CD4-positive, alpha-beta T cell treated with Interferon gamma for 1 hour (primary cell): ENCODE measurements around the gene MAGED2.
"Not testable (repeated sequence)": the region's sequence is repeated elsewhere in the genome, so short reads cannot be mapped to it uniquely, and the experiment has no call there.

ENCODE experiments used
- DNase-seq: peaks from one replicate; pipeline ENCODE4 v3.0.0-alpha.2; 2020

Gene MAGED2

DNA sequence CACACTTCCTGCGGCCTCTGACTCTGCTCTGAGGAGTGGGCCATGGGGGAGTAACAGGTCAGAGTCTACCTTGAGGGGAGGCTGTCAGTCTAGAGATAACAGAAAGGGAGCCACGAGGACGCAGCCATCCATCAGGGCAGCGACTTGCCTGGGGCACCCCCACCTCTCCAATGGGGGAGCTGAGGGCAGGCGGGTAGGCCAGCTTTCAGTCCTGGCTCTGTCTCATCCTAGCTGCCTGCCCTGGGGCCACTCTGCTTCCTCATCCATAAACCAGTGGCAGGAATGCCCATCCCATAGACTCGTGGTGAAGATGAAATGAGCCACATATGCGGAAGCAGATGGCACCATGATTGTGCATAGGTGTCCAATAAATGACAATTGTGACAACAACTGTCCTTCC lies 13.2 kb downstream of the MAGED2 start:
- DNase-seq, result no peak

DNA sequence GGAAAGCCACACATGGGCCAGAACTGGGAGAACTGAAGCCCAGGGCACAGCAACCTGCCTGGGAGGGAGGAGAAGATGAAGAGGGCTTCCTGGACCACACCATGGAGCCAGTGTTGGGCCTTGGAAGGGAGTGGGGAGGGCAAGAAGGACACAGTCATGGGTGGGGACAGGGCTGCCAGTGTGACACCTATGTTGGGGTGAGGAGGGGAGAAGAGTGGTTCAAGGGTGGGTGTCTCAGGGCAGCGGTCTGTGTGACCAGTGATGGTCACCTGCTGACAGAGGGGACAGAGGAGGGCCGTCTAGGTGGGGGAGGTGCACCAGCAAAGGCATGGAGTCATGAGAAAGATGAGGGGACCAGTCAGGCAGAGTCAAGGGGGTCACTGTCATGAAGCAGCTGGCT lies 13.8 kb downstream of the MAGED2 start:
- no peak for DNase-seq

DNA sequence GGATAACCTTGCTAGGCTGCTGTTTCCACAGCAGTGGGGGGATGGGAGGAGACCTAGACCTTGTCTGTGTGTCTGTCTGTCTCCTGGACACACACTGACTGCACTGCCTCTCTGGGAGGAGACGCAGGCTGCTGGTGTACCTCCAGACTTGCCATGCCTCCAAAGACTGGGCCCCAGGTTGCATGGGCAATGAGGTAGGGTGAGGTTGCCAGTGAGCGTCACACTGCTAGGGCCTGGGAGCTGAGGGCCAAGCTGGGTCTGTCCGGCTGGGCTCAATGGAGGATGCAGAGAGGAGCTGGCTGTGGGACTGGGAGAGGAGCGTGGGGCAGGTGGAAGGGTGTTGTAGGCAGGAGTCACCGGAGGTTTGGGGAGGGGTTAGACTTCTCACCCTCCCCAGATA lies 16.6 kb downstream of the MAGED2 start:
- no peak for DNase-seq

DNA sequence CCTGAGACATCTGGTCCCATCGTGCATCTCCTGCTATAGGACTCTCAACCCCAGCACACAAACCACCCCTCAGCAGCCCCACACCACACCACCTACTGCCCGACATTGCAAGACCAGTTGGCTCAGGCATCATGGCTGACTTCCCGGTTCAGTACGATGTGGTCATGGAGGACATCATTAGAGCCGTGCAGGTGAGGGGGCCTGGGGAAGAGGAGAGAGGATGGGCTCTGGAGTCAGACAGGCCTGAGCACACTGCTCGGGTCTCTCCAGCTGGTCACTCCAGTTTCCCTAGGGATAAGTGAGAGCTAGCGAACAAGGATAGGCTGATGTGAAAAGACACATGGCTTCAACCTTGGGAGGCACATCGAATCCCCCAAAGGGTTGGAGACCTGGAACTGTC lies 17.2 kb downstream of the MAGED2 start:
- no peak for DNase-seq

DNA sequence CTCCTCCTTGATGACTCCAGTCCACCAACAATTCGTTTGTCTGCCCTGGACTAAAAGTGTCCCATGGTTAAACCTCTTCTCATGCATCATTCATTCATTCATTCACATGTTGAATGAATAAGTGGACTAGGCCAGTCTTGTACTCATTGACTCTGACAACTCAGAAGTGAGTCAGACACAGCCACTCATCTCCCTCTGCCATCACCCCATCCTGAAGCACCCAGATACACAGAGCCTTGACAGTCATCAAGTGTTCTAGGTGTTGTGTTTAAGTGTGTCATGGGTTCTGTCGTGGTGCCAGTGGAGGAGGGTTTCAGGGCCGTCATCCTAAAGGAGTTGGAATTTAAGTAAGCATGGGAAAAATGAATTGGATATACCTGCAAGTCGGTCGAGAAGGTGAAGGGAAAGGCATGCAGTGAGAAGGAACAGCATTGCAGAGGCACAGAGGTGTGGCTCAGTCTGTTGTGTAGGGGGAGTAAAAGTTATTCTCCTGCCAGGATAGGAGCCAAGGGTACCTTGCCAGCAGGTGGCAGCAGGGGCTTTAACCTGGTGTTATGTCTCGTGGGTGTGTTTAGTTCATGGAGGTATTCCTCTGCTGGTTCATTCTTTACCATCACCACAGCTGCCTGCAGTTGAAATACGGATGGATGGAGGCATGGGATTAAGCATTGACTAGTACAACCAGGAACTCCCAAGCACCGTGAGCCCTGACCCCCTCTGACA lies 18.3 kb downstream of the MAGED2 start:
- DNase-seq, result no peak

DNA sequence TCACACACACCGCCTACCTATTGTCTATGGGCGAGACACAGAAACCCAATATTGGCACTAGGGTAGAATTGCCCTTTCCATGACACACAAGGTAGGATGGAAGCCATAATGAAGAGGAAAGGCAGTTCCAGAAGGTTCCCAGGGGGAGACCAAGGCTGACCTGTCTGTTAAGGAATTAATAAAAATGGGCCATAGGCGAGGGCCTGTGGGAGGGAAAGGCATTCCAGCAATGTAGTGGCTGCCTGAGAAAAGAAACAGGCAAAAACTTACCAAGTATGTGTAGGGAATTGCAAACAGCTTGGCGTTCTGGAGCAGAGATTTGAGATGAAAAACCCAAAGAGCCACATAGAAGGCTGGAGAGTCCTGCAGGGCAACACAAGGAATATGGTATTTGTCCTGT lies 19.1 kb downstream of the MAGED2 start:
- DNase-seq, result no peak

DNA sequence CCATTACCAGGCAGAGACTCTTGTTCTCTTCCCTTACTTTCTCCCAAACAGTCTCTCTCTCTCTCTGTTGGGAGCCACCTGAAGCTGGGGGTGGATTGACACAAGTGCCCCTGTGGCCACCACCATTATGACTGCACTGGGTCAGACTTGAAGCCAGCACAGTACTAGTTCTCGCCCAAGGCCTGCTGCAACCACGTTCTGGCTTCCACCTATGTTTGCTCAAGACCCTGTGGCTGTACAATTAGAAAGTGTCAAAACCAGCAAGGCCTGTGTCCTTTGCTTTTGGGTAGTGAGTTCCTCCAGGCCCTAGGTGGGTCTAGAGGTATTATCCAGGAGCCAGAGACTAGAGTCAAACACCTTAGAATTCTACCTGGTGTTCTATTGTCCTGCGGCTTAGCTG lies 31.0 kb downstream of the MAGED2 start:
- DNase-seq, result no peak

DNA sequence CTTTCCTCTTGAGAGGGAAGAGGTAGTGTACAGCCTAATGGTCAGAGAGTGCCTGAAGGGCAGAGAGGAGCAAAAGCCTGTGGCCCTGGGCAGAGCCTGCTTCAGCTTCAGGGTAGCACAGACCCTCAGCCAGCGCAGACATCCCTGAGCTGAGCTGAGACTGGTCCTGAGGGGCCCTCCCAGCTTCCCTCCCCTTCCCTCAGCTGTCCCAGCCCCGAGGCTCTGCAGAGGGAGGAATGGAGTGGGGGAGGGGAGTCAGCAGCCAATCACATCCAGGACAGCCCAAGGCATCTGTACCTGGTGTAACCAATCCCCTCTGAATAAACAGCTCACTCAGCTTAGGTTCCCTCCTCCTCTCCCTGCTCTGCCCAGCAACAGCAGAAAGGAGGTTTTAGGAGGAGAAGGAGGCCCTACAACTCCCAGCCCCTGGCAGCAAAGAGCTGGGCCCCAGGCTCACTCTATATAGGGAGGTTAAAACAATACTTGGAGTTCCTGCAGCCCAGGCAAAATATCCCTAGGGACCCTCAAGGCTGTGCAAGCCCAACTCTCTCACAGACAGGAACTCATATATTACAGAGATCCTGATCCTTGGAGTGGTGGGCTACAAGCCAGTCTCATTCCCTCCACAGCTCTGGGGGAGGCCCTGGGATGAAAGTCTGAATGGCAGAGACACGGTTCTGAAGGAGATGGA lies 33.8 kb downstream of the MAGED2 start:
- not testable (repeated sequence) for DNase-seq

DNA sequence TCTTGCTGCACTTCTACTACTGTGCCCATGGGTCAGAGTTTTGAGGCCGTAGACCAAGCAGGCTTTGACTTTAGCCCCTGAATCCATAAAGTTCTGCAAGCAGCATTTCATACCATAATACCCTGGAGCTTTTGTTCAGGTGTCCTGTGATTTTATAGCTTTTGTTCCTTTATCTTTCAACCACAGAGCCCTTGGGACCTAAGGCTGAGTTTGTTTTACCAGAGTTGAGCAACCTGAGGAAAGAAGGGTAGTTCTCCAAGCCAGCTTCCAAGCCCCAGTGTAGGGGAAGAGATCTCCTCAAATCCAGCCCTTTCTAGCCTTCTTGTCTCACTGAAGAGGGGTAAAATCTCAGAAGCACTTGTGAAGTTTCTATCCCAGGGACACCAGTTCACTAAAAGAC lies 35.1 kb downstream of the MAGED2 start:
- DNase-seq, result no peak

DNA sequence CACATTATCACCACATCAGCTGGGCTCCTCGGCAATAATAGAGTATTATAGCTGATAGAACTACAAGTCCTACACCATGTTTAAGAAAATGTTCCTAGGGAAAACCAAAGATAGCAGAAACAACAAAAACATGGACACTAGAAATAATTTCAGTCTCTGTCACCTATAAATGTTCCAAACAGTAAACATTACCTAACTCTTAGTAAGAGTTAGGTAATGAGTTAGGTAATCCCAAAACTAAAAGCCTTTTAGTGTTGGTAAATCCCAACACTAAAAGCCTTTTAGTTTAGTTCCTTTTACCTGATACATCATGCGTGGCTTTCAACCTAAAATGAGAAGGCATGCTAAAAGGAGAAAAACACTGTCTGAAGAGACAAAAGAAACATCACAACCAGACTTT lies 35.5 kb downstream of the MAGED2 start:
- no peak for DNase-seq

DNA sequence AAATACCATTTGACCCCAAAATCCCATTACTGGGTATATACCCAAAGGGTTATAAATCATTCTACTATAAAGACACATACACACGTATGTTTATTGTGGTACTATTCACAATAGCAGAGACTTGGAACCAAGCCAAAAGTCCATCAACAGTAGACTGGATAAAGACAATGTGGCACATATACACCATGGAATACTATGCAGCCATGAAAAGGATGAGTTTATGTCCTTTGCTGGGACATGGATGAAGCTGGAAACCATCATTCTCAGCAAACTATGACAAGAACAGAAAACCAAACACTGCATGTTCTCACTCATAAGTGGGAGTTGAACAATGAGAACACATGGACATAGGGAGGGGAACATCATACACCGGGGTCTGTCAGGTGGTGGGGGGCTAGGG lies 40.2 kb downstream of the MAGED2 start:
- DNase-seq, result not testable (repeated sequence)

DNA sequence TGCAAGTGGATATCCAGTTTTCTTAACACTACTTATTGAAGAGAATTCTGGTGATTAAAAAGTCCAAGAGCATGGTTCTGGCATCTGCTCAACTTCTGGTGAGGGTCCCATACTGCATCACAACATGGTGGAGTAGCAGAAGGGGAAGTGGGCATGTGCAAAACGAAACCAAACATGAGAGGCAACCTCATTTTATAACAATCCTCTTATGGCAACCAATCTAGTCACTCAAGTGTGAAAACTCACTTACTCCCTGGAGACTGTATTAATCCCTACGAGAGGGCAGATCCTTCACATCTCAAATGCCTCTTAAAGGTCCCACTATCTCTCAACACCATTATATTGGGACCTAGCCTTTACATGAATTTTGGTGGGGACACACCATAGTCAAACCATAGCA lies 57.7 kb downstream of the MAGED2 start:
- DNase-seq, result no peak
